ENCODE measurements around the gene ITPKB.
A peak's percentile ranks its signal among the peaks of the same experiment; 100 is the strongest.

The ITPKB gene

DNA sequence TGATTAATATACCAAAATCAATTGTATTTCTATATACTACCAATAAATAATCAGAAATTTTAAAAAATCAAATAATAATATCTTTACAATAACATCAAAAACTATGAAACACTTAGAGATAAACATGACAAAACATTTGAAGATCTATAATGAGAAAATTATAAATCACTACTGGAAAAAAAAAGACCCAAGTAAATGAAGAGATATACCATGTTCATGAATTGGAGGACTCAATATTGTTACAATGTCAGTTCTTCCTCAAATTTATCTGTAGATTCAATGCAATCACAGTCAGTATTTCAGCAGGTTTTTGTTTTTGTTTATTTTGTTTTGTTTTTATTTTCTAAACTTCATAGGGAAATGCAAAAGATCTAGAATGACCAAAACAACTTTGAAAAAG is 4.2 kb upstream of the ITPKB start:
- Histone ChIP-seq H3K4me3 (ENCODE audit: low read depth, low read length) (no peak overlapping the region), H3K27me3 (replicated peaks) (no peaks in the 10 kb centered on the region), H3K36me3 (replicated peaks) (no peaks in the 10 kb centered on the region), H3K27ac (no peak overlapping the region)
- in situ Hi-C loops (cut with HindIII; ENCODE audit: low pct_ligation_motif_present, low sequenced_read_pairs) = no loop called here
- TF ChIP-seq, protein P1, sequence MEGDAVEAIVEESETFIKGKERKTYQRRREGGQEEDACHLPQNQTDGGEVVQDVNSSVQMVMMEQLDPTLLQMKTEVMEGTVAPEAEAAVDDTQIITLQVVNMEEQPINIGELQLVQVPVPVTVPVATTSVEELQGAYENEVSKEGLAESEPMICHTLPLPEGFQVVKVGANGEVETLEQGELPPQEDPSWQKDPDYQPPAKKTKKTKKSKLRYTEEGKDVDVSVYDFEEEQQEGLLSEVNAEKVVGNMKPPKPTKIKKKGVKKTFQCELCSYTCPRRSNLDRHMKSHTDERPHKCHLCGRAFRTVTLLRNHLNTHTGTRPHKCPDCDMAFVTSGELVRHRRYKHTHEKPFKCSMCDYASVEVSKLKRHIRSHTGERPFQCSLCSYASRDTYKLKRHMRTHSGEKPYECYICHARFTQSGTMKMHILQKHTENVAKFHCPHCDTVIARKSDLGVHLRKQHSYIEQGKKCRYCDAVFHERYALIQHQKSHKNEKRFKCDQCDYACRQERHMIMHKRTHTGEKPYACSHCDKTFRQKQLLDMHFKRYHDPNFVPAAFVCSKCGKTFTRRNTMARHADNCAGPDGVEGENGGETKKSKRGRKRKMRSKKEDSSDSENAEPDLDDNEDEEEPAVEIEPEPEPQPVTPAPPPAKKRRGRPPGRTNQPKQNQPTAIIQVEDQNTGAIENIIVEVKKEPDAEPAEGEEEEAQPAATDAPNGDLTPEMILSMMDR (IDR thresholded peaks at IDR 0.05; ENCODE audit: low read depth, low read length, missing control alignments) = no peak
- DNase-seq = no peak

GRCh38 chr1:226741009-226741408 is 1.9 kb upstream of the ITPKB start:
- no peaks in the 10 kb centered on the region for H3K36me3 ChIP-seq (replicated peaks)
- no peaks in the 10 kb centered on the region for H3K27me3 ChIP-seq (replicated peaks)
- in situ Hi-C loops (cut with HindIII; ENCODE audit: low pct_ligation_motif_present, low sequenced_read_pairs) = no loop called here
- DNase-seq = no peak
- H3K4me3 ChIP-seq (ENCODE audit: low read depth, low read length) = no peak overlapping the region
- TF ChIP-seq, protein P1 (IDR thresholded peaks at IDR 0.05; ENCODE audit: low read depth, low read length, missing control alignments) = no peak
- H3K27ac ChIP-seq = no peak overlapping the region

DNA sequence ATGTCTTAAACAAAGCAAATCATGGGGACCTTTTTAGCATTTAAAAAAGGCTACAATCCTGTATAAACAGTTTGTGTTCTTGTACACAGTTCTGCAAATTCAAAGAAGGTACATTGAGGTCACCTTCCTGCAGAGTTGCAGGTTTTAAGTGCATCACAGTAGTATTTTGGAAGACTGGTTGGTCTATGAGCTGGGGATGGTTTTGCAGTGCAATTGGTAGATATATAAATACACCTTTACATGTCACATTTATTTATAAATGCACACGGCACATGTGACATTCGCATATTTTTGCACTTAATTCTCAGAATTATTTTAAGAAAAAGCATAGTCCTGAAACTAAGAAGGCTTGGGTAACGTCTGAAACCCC is 599 bp upstream of the ITPKB start:
- Histone ChIP-seq H3K36me3 (replicated peaks) (no peaks in the 10 kb centered on the region), H3K4me3 (ENCODE audit: low read depth, low read length) (no peak overlapping the region), H3K27me3 (replicated peaks) (no peaks in the 10 kb centered on the region), H3K27ac (no peak overlapping the region)
- no peak for DNase-seq
- in situ Hi-C loops (cut with HindIII; ENCODE audit: low pct_ligation_motif_present, low sequenced_read_pairs) = no loop called here
- TF ChIP-seq, protein P1 (IDR thresholded peaks at IDR 0.05; ENCODE audit: low read depth, low read length, missing control alignments) = no peak

GRCh38 chr1:226738421-226738994 is 574 bp downstream of the ITPKB start:
- H3K36me3 ChIP-seq (replicated peaks) = no peaks in the 10 kb centered on the region
- in situ Hi-C loops (cut with HindIII; ENCODE audit: low pct_ligation_motif_present, low sequenced_read_pairs) = no loop called here
- DNase-seq = no peak
- H3K4me3 ChIP-seq (ENCODE audit: low read depth, low read length) = peak overlapping the region; percentile 69
- TF ChIP-seq, protein P1 (IDR thresholded peaks at IDR 0.05; ENCODE audit: low read depth, low read length, missing control alignments) = peak; percentile 21
- H3K27me3 ChIP-seq (replicated peaks) = no peaks in the 10 kb centered on the region
- H3K27ac ChIP-seq = no peak overlapping the region

DNA sequence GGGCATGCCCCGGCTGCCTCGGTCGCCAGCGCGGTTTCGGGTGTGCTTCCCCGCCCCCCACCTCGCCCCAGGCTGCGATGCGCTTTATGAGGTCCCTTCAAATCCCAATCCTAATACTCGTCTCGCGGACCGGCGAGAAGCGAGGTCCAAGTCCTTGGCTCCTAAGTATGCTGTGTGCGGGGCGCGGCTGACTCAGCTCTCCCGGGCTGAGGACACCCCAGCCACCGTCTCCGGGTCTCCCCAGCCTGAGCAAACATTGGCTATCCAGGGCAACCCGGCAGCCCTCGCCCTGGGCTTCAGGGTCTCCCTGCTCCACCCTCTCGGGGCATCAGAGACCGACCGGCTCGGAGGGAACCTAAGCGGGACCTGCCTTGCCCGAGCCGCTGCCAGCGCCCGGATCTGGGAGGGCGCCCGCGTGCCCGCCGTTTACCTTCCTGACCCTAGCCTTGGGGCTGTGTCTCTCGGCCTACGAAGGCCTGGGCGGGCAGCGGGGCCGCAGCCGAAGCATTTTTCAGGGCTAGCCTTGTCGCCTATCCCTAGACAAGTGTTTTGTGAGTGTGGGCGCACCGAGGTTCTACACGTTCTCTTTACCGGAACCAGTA is 1.2 kb downstream of the ITPKB start:
- in situ Hi-C loops (cut with HindIII; ENCODE audit: low pct_ligation_motif_present, low sequenced_read_pairs) = no loop called here
- TF ChIP-seq, protein P1 (IDR thresholded peaks at IDR 0.05; ENCODE audit: low read depth, low read length, missing control alignments) = no peak
- Histone ChIP-seq H3K36me3 (replicated peaks) (no peaks in the 10 kb centered on the region), H3K4me3 (ENCODE audit: low read depth, low read length) (peak overlapping the region; percentile 69), H3K27me3 (replicated peaks) (no peaks in the 10 kb centered on the region), H3K27ac (no peak overlapping the region)
- DNase-seq = peak; percentile 22

Measured in brain microvascular endothelial cell (primary cell).